AG04450 (cell line): ENCODE data around the gene LDB1. TPM values are rescaled to one million over a fixed set of nuclear protein-coding genes. Genes with fewer than 3 reads are reported as not detected.

ENCODE experiments used
- CTCF ChIA-PET: fragments of 300-600, 350-600 bp; formaldehyde crosslinking; extraction: SDS; loops from one replicate; lab custom pipeline; 2022; ENCODE audit warnings: antibody characterized with exemption, inconsistent platforms; lab: Charles Lee
- POLR2A ChIA-PET: fragments of 350-600 bp; formaldehyde crosslinking; extraction: SDS; loops from one replicate; lab custom pipeline; 2021; ENCODE audit warnings: antibody characterized with exemption, inconsistent platforms; lab: Yijun Ruan, JAX
- DNase-seq: peaks from one replicate; pipeline ENCODE4 v3.0.0-alpha.2; 2011; ENCODE audit warnings: low read depth, low spot score
- H3K27ac ChIP-seq: one replicate; pipeline ENCODE4 v1.5.1; 2012; ENCODE audit warnings: low read depth, low read length, control low read depth
- H3K27me3 ChIP-seq: one replicate; pipeline ENCODE4 v1.6.0; 2012; ENCODE audit warnings: low read length; ENCODE audit not compliant: control insufficient read depth, insufficient read depth
- H3K4me3 ChIP-seq: 2 replicates; pipeline ENCODE4 v1.5.1; 2011; ENCODE audit warnings: mild to moderate bottlenecking, low read depth, low read length, control low read depth
- H3K9me3 ChIP-seq: 2 replicates; pipeline ENCODE4 v1.5.1; 2012; ENCODE audit warnings: low read length; ENCODE audit not compliant: control insufficient read depth, insufficient read depth
- CTCF ChIP-seq: IDR thresholded peaks from 2 replicates; pipeline ENCODE4 v1.5.1; 2011; ENCODE audit warnings: low read depth, low read length, control low read depth, inconsistent platforms
- polyA plus RNA-seq: library from polyadenylated mRNA; depleted of rRNA; stranded (reverse); fragments of >200 nt; gene quantifications from 2 replicates; pipeline ENCODE4 v1.2.3, GENCODE V29; 2011

Gene LDB1
- polyA plus RNA-seq, 1 experiment, result 95.7 TPM

DNA sequence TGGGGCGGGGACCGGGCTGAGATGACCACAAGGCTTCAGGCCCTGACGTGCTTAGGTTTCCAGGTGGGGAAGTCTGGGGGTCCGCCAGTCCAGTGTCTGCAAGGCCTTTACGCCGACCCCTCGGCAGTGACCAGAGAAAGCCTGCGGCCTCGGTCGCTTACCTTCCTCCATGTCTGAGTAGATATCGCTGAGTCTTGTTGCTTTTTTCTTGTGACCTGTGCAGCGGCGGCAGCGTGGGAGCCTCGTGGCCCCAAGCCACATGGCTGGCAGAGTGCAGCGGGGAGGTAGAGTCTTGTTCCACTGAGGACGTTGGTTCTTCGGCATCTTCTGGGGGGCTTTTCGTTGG is 32.4 kb upstream of the LDB1 start:
- Histone ChIP-seq H3K27ac (peak overlapping the region; percentile 99), H3K9me3 (no peaks in the 10 kb centered on the region), H3K4me3 (peak overlapping the region; percentile 98), H3K27me3 (no peaks in the 10 kb centered on the region)
- ChIA-PET POLR2A (interaction anchor here (0.7 to 2.0 kb wide), 6 partner anchors 17 to 315 kb away, joined by 3 to 8 read pairs (median 5); partner anchors contain the start of gene PPRC1), CTCF (interaction anchor here (1.0 to 3.8 kb wide), 2 partner anchors 16 to 241 kb away, joined by 3 to 19 read pairs; no protein-coding TSS in a partner anchor)
- no peak for TF ChIP-seq CTCF
- no peak for DNase-seq

GRCh38 chr10:102151774-102152544 is 31.8 kb upstream of the LDB1 start, which contains the start of gene NOLC1:
TSS of gene NOLC1 (plus strand) at chr10:102152389. CDS start at chr10:102152411, 22 bp downstream.
- TF ChIP-seq CTCF, result no peak
- H3K9me3 ChIP-seq, result no peaks in the 10 kb centered on the region; the same call in 1 of the 2 replicates
- peak; percentile 99 for DNase-seq
- ChIA-PET POLR2A (interaction anchor here (0.6 to 2.0 kb wide), 9 partner anchors 16 to 1034 kb away, joined by 3 to 8 read pairs (median 4); partner anchors contain the start of gene PPRC1), CTCF (interaction anchor here (1.0 to 3.8 kb wide), 3 partner anchors 17 to 247 kb away, joined by 3 to 19 read pairs (median 3); no protein-coding TSS in a partner anchor)
- peak within 1 kb of the TSS; percentile 98 for H3K4me3 ChIP-seq
- H3K27me3 ChIP-seq, result no peaks in the 10 kb centered on the region
- H3K27ac ChIP-seq, result peak within 1 kb of the TSS; percentile 99

DNA sequence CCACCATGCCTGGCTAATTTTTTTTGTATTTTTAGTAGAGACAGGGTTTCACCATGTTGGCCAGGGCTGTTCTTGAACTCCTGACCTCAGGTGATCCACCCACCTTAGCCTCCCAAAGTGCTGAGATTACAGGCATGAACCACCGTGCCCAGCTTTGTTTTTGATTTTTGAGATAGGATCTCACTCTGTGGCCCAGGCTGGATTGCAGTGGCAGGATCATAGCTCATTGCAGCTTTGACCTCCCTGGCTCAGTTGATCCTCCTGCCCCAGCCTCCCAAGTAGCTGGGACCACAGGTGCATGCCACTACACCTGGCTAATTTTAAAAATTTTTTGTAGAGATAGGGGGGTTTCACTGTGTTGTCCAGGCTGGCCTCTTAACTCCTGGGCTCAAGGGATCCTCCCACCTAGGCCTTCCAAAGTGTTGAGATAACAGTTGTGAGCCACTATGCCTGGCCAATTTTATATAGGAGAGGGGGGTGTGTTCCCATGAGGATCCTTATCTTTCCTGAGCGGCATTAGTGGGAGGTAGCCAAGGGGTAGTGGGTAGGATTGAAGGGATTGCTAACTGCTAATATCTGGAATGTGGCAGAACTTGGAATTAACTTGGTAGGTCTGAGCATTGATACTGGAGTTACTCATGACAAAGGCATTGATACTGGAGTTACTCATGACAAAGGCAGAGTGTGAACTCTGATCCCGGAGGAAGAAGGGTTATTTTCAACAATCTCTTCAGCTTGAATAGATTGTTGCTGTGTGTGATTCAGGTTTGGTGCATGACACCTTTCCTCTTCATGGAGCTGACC is 31.0 kb upstream of the LDB1 start:
- Histone ChIP-seq H3K9me3 (no peaks in the 10 kb centered on the region; the same call in 1 of the 2 replicates), H3K27me3 (no peaks in the 10 kb centered on the region), H3K27ac (peak overlapping the region; percentile 99), H3K4me3 (peak overlapping the region; percentile 47)
- ChIA-PET CTCF (interaction anchor here (1.0 to 3.8 kb wide), 3 partner anchors 18 to 248 kb away, joined by 3 to 19 read pairs (median 3); no protein-coding TSS in a partner anchor), POLR2A (interaction anchor here (0.5 to 2.0 kb wide), 9 partner anchors 10 to 1034 kb away, joined by 3 to 8 read pairs (median 4); partner anchors contain the start of gene PPRC1)
- no peak for TF ChIP-seq CTCF
- DNase-seq, result no peak

DNA sequence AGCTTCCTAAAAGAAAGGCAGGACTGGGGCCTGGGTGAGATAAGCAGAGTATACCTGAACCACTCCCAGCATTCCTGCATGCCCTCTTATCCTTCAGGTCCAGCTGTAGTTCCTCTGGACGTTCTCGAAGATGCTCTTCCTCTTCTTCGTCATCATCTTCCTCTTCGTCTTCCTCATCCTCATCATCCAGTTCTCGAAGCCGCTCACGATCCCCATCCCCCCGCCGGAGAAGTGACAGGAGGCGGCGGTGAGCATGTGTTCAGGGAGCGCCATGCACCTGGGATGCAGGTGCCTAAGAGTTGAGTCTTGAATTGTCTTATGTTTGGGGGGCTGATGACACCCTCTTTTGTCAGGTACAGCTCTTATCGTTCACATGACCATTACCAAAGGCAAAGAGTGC is 28.1 kb upstream of the LDB1 start:
- Histone ChIP-seq H3K9me3 (no peaks in the 10 kb centered on the region; the same call in 1 of the 2 replicates), H3K4me3 (no peak overlapping the region), H3K27me3 (no peaks in the 10 kb centered on the region), H3K27ac (no peak overlapping the region)
- no peak for TF ChIP-seq CTCF
- POLR2A ChIA-PET, result no interaction called here
- CTCF ChIA-PET, result interaction anchor here (2.9 kb wide), 1 partner anchor 21 kb away, joined by 9 read pairs; no protein-coding TSS in a partner anchor
- no peak for DNase-seq
